DMS153 treated with DMSO at 0.1 percent for 48 hours (cell line): ENCODE measurements around the gene MAFF.

Experiments
- DNase-seq: peaks from one replicate; lab custom pipeline; 2025; ENCODE audit not compliant: unreplicated experiment; lab: John Stamatoyannopoulos, UW

MAFF gene

DNA sequence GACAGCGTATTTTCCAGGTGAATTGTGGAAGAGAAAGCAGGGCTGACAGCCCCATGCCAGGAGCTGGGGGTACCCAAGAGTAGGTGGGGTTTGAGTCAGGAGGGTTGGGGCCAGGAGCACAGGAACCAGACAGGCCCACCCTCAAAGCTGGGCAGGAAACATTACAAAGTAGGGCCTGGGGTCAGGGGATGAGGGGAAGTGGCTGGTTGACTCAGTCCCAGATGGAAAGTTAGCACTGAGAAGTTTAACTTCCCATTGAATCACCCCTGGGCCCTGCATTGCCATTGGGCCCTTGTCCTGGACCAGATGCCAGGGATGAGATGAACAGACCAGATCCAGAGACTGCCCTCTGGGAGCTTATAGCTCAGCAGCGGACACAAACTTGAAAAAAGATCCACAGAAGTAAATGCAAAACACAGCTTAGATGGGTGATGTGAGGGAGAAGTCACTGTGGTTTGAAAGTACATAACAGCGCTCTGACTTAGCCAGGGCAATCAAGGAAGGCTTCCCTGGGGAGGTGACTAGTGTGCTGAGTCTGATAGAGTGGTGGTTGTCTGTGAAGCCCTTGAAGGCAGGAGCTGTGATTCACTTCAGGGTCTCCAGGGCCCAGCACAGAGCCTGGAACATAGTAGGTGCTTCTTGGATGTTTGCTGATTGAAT, 2.2 kb downstream of the MAFF start:
- DNase-seq = no peak

DNA sequence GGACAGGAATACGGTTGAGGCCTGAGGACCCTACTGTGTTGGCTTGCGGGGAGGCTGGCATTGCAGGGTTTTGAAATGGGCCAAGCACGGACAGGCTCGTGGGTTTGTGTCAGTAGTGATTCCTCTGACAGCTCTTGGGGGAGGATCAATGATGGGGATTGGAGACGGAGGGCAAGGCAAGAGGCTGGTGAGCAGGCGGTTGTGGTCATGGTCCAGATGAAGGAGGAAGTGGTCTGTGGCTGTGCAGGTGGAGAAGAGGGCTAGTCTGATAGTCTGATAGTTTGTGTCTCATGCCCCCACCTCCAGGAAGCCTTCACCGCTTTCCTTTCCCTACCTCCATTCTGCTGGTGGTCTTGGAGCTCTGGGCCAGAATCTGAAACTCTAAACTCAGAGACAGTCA, 3.0 kb downstream of the MAFF start:
- no peak for DNase-seq

DNA sequence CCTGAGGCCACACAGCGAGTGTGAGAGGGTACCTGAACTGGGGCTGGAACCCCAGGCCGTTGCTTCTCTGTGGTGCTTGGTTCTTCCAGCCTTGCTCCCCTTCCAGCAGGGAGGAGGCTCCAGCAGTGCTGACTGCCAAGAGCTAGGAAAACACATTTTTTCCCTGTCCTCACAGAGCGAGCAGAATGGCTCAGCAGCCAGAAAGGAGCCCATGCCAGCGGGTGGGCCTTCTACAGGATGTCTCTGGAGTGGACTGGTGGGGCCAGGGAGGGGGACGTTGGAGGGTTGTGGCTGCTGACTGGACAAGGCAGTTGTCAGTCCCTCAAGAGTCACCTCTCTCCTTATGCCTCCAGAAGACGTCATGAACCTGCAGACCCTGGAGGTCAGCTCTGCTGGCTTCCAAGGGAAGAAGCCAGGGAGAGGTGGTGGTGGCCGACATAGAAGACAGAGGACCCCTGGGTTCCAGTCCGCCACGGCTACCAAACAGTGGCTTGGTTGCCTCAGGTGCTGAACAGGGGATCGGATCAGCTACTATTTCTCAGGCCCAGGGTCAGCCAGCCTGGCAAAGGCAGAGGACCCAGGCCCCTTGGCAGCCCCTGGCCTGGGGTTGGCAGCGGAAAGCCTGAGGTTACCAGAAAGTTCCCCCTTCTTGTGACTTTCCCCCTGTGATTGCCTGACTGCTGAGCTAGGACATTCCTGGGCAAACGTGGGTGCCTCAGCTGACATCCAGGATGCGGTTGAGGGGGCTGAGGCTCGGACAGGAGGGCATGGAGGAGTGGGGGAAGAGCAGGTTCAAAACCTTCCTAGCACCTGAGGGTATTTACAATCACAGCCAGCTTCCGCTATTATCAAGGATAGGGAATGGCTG, 3.7 kb downstream of the MAFF start:
- DNase-seq = no peak

DNA sequence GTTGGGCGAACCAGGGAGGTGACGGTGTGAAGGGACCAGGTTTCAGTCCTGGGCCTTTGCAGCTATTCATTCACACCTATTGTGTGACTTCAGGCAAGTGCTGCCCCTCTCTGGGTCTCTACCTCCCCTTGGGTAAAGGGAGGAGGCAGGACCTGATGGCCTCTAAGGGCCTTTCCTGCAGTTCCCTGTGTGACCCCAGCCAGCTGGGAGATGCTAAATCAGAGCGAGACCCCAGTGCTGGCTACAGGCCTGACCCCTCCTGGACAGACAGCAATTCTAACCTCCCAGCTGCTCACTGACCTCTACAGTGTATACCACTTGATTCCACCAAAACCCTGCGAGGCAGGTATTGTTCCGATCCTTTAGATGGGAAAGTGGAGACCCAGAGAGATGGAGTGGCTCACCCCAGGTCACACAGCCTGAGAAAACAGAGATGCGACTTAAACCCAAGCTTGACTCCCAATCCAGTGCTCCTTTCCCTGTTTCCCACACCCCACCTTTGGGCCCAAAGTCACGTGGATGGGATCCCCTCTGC, 6.2 kb downstream of the MAFF start:
- DNase-seq = no peak

DNA sequence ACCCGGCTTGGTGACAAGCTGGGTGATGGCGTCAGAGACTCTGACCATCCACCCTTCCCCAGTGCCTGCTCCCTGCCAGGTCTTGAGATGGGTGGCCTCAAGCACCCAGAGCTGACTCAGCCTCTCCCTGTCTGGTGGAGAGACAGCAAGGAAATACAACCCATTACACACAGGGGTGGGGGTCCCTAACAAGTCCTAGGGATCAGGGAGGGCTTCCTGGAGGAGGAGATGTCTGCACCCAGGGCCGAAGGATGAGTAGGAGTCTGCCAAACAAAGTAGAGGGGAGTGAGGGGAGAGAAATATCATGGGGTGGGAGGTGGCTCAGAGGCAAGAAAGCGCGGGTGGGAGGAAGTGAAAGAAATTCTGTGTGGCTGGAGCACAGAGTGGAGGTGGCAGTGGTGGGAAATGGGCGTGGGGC, 6.8 kb downstream of the MAFF start:
- DNase-seq = no peak

DNA sequence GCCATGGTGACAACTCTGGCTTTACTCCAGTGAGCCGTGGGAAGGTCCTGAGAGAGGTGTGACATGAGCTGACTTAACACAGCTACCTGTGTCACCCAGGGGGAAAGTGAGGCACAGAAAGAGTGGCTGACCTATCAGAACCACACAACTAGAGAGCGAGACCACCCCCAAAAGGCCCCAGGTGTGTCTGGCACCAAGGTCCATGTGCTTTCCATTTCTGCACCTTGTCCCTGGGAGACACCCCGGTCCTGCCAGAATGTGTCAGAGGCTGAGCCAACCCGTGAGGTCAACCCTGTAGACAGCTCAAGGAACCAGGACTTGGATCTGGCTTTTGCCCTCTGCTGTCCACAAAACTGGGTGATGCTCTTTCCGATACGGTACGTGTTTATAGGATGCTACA, 9.8 kb downstream of the MAFF start:
- no peak for DNase-seq

DNA sequence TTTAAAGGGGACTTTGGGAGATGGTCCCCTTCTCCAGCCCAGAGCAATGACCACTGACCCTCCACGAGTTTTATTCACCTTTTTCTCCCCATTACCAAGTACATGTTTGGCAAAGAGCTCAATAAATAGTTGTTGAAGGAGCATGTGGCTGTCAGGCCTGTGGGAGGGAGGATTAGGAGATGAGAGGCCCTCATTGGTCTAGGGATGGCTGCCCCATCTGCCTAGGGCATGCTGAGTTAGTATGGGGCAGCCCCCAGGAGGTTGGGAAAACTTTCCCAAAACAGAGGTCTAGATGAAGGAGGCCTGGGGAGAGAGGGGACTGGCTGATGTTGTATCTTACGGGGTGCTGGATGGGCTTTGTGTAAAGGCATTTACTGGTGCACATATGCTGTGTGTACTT, 10.6 kb downstream of the MAFF start:
- no peak for DNase-seq

DNA sequence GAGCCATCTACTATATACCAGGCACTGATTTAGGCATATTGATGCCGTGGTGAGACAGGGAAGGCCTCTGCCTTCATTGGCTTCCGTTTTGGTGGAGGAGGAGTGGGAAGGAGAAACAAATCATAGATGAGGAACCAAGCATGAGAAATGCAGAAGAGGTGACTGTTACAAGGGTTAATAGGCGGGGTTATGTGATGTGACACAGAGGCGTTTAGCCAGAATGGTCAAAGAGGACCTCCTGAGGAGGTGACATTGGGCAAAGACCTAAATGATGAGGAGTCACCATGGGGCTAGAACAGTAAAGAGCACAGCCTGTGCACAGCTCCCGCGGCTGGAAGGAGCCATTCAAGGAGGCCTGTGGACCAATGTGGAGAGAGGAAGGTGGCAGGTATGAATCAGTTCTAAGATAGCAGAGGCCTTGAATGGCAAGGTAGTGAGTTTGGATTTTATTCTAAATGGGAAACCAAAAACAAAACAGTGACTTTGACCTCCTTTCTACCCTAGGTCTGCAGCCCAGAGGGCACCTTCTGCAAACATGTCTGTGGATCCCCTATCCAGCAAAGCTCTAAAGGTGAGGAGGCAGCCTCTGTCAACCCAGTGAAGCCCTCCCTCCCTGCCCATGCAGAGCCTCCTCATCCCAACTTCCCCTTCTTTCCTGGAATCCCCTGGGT, 11.7 kb downstream of the MAFF start:
- DNase-seq = no peak

DNA sequence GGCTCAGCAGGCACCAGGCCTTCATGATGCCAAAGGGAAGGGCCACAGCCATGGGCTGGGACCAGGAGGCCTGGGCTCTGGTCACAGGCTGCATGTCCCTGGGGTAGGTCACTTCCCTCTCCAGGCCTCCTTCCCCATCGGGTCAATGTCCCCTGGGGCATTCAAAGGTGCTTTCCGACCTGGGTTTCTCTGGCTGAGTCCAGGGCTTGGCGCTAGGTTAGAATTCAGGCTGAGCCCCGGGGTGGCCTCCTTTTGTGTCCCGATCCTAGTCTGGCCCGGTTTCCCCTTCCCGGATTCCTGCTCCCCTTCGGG, 12.2 kb downstream of the MAFF start:
- no peak for DNase-seq

DNA sequence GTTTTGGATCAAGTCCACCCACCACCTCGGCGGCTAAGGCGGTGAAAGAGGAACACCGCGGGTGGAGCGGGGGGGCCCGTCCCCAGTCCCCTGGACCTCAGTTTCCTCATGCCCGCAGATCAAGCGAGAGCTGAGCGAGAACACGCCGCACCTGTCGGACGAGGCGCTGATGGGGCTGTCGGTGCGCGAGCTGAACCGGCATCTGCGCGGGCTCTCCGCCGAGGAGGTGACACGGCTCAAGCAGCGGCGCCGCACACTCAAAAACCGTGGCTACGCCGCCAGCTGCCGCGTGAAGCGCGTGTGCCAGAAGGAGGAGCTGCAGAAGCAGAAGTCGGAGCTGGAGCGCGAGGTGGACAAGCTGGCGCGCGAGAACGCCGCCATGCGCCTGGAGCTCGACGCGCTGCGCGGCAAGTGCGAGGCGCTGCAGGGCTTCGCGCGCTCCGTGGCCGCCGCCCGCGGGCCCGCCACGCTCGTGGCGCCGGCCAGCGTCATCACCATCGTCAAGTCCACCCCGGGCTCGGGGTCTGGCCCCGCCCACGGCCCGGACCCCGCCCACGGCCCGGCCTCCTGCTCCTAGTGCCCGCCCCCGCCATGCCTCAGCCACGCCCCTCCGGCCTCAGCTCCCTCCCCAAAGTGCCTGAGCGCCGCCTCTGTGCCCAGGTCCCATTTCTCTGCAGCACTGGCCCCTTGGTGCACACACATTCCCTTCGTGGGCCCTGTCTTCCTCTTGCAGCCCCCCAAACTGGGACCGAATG, 12.7 kb downstream of the MAFF start:
- DNase-seq = no peak

DNA sequence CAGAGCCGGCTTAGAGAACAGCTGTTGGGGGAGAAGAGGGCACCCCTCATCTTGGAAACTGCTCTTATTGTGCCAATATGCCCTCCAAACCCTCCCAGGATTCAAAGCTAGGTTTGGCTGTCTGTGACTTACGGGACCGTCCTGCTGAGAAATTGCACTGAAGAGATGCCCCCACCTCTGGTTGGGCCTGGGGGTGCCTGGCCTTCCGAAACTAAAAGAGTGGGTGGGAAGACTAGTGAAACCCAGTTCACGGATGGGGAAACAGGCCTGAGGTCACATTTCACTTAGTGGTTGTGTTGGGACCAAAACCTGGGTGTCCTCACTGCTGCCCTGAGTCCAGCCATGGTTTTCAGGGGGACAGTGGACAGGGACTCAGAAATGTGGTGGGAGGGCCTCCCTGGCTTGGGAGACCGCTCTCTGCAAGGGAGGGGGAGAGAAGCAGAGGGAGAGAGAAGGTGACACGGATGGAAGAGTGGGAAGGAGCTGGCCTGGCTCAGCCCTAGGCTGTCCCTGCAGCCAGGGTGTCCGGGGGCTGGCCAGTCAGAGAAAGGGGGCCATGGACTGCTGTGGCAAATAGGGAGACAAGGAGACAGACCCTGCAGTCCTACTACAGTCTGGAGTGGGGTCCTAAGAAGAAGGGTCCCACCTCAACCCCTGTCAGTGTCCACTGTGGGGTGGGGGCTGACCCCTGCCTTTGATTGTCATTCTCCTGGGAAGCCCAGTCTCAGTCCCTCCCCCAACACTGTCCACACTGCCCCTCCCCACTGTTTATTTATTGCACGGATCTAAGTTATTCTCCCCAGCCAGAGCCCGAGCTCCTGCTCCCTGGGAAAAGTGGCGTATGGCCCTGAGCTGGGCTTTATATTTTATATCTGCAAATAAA, 13.6 kb downstream of the MAFF start:
- no peak for DNase-seq

DNA sequence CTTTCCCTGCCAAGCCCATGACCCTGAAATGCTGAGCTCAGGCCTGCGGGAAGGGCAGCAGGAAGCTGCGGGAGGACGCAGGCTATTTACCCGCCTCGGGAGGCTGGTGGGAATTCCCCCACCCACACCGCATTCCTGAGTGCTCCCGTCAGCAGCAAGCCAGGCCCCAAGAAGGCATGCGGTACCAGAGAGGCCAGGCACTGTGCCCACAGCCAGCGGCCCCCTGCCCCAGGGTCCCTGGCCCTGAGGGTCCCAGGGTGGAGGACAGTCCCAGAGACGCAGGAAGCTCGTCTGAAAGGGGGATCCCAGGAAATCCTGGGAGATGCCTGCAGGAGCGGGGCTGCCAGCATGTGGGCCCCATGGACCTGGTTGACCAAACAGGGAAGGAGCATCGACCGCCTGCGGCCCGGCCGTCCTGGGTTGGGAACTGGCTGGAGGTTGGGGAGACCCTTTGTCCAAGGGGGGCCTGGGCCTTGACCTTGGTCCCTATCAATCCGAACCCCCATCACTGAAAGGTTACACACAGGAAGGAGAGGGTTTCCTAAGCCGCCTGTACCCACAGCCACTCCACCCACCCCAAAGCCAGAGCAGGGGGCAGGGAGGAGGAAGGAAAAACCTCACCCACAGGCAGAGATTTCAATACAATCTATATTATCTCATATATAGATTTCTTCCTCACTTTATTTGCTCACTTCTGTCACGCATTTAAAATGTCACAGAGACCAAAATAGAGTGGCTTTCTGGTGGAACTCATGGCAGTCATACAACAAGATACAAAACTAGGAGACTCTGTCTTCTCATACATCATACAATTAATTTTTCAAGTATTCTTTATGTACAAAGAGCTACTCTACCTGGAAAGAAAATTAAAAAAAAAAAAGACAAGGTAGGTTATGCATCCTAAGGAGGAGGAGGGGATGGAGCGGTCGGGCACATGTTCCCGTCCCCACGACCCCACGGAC, 17.1 kb downstream of the MAFF start:
- DNase-seq = no peak

DNA sequence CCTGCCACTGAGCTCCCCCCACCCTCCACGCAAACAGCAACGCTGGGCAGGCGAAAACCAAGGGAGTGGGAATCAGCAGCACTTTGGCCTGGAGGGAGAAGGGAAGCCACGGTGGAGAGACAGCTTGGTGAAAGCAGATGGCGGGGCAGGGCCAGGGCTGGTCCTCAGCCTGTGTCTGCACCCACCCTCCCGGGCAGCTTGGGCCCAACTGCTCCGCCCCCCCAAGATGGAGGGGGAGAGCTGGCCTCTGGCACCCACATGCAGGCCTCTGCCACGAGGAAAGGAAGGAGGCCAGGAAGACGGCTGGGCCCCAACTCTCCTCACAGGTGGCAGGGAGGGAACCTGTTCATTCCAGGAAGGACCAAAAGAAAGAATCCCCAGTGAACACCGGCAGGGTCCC, 17.8 kb downstream of the MAFF start:
- DNase-seq = no peak

DNA sequence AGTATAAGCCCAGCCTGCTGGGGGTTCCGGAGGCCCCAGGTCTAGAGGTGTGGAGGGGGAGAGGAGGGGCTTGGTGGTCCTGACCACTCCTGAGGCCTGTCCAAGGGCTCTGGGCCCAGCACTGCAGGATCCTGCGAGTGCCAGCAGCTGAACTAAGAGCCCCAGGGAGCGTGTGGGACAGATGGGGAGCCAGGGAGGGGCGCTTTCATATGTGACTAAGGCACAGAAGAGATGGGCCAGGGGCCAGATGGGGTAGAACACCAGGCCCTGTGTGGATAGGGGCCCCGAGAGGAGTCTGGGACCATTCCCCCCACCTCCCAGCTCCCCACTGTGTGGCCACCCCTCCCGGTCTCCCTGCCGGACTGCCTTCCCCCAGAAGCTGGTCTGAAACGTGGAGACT, 18.4 kb downstream of the MAFF start:
- DNase-seq = no peak

DNA sequence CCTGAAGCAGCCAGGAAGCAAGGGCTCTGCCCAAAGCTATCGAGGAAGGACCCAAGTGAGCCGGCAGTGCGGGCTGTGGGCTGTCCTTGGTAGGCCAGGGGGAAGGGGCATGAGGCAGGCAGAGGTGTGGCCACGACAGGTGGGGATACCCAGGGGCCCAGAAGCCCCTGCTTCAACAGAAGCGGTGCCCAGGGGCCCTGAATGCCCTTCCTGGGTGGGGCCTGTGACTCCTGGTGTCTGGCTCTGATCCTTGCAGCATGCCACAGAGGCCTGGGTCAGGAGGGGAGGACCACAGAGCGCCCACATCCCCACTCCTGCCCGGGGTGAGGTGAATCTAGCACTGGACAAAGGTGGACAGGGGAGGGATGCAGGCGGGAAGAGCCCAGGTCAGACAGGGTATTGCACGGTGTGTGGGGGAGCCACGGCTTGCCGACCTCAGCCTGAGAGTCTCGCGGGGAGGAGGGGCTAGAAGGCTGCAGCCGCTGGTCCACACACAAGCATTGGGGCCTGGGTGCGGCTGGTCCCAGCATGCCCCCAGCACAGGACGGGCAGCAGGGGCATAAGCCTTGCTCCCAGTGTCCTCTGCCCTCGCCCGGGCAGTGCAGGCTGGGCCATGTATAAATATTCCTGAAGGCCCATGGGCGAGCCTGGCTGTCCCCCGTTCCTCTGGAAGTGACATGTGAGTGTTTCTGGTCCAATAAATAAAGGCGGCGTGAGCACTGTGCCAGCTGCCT, 19.0 kb downstream of the MAFF start:
- DNase-seq = no peak

DNA sequence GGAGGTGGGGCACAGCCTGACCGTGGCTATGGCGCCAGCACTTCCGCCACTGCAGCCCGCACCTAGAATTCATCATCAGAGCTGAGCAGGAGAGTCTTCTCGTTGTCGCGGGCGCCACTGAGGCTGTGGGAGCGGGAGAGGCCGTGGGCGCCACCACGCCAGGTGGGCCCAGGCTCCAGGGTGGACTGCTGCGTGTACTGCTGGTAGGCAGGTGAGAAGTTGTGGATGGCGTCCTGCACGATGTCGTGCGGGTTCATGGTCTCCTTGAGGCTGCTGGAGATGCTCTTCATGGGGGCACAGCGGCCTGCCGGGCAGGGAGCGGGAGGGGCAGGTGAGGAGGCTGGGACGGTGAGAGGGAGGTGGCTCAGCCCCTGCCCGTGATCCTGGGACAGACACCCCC, 19.6 kb downstream of the MAFF start:
- no peak for DNase-seq

DNA sequence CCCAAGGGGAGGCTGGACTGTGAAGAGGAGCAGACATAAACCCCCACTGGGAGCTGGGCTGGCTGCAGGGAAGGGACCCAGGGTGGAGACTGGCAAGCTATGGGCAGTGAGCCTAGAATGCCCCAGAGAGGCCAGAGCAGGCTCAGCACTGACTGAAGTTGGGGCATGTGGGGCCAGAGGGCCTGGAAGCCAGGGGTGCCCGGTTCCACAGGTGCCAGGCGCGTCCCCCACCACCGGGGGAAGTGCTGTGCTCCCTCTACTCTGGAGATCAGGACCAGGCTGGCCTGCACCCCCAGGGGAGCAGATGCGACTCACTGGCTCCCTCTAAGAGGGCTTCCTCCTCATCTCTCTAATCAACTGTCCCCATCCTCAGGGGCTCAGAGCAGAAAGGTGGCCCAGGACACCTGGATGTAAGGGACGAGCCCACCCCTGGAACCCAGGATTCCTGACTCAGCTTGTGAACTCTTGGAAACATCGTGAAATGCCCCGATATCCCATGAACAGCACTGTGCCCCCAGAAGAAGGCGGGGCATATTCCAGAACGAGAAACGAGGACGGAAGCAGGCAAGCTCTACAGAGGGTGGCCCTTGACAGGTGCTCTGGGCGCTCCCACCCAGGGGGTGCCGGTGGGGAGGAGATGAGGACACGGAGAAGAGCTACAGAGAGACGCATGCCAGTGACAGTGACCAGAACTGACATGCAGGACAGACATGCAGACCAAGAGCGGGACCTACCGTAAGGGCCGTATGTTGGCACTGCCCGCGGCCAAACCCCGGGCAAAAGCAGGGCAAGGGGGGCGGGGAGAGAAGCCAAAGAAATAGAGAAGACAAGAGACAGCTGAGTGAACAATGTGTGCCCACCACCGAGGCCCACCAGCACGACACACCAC, 20.4 kb downstream of the MAFF start:
- DNase-seq = no peak

DNA sequence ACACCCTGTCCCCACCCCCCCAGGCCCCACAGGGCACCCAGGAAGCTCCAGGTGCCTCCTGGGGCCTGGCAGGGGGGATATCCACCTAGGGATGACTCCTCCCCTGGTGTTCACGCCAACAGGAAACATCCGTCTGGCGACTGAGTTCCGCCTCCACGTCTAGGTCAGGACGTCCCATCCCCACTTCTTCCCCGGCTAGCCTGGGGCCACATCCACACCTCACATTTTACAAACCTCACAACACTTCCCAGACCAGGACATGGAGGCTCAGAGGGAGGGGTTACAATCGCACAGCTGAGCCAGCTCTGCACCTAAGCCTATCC, 21.0 kb downstream of the MAFF start:
- no peak for DNase-seq
